Measurements from ENCODE around the gene ZC2HC1B.

ZC2HC1B gene

GRCh38 chr6:143952060-143952778 is 87.9 kb downstream of the ZC2HC1B start:
- no peaks in the 10 kb centered on the region for H3K4me1 ChIP-seq

DNA sequence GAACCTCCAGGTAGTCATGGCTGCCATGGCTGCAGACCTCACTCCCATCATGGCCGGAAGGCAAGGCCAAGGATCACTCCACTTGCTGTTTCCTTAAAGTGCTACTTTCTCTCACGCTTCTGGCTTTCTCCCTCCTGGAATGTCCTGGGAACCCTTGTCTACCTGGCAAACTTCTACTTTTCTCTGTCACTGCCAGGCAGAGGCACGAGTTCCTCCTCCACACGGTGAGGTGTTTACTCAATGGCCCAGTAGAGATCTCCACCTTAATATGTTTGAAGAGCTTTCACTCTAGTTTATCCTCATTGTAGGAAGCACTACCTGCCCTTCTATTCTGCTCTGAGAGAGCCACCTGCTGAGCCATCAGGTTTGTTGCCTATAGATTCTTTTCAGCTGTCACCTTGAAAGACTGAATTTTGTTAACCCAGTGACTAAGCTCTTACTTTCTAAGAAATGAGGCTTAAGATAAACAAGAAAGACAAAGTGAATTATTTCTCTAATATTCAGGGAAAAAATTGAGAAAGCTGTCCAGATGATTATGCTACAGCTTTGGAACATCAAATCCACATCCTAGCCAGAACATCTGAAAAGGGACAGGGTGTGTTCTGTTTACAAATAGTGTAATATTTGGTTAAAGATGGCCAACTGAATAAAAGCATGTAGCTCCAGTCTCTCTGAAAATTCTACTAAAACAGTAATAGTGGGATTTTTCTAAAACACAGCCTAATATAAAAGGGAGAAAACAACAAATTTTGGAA is 88.8 kb downstream of the ZC2HC1B start:
- no peak overlapping the region for H3K4me3 ChIP-seq (ENCODE audit: low read depth, low read length)
- TF ChIP-seq, protein P1, sequence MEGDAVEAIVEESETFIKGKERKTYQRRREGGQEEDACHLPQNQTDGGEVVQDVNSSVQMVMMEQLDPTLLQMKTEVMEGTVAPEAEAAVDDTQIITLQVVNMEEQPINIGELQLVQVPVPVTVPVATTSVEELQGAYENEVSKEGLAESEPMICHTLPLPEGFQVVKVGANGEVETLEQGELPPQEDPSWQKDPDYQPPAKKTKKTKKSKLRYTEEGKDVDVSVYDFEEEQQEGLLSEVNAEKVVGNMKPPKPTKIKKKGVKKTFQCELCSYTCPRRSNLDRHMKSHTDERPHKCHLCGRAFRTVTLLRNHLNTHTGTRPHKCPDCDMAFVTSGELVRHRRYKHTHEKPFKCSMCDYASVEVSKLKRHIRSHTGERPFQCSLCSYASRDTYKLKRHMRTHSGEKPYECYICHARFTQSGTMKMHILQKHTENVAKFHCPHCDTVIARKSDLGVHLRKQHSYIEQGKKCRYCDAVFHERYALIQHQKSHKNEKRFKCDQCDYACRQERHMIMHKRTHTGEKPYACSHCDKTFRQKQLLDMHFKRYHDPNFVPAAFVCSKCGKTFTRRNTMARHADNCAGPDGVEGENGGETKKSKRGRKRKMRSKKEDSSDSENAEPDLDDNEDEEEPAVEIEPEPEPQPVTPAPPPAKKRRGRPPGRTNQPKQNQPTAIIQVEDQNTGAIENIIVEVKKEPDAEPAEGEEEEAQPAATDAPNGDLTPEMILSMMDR (IDR thresholded peaks at IDR 0.05): no peak
- H3K9me3 ChIP-seq (ENCODE audit: control insufficient read depth, low read length): no peaks in the 10 kb centered on the region
- H3K27me3 ChIP-seq (ENCODE audit: control insufficient read depth, insufficient read depth, low read length): no peaks in the 10 kb centered on the region
- no peak overlapping the region for H3K4me2 ChIP-seq (ENCODE audit: low read length)
- H3K9ac ChIP-seq: no peak overlapping the region
- H3K36me3 ChIP-seq (ENCODE audit: control insufficient read depth, insufficient read depth, low read length): no peaks in the 10 kb centered on the region
- H3K27ac ChIP-seq: no peak overlapping the region
- H3K4me1 ChIP-seq: no peaks in the 10 kb centered on the region
- no peaks in the 10 kb centered on the region for H3K79me2 ChIP-seq
- no peak overlapping the region for H2AFZ ChIP-seq

More at GRCh38 chr6:143952060-143952778, 87.9 kb downstream of the ZC2HC1B start:
- Histone ChIP-seq H2AFZ (no peak overlapping the region), H3K4me3 (ENCODE audit: low read depth, low read length) (no peak overlapping the region), H3K36me3 (ENCODE audit: control insufficient read depth, insufficient read depth, low read length) (no peaks in the 10 kb centered on the region), H3K79me2 (no peaks in the 10 kb centered on the region), H3K4me2 (ENCODE audit: low read length) (no peak overlapping the region), H3K27ac (no peak overlapping the region), H3K27me3 (ENCODE audit: control insufficient read depth, insufficient read depth, low read length) (no peaks in the 10 kb centered on the region), H3K9me3 (ENCODE audit: control insufficient read depth, low read length) (no peaks in the 10 kb centered on the region), H3K9ac (no peak overlapping the region)
- TF ChIP-seq, protein P1 (IDR thresholded peaks at IDR 0.05): no peak

GRCh38 chr6:143953922-143954321 is 89.6 kb downstream of the ZC2HC1B start:
- Histone ChIP-seq H3K9me3 (ENCODE audit: control insufficient read depth, low read length) (no peaks in the 10 kb centered on the region), H3K4me3 (ENCODE audit: low read depth, low read length) (no peak overlapping the region), H3K36me3 (ENCODE audit: control insufficient read depth, insufficient read depth, low read length) (no peaks in the 10 kb centered on the region), H3K27me3 (ENCODE audit: control insufficient read depth, insufficient read depth, low read length) (no peaks in the 10 kb centered on the region), H3K4me1 (no peaks in the 10 kb centered on the region), H3K27ac (no peak overlapping the region), H3K4me2 (ENCODE audit: low read length) (no peak overlapping the region), H2AFZ (no peak overlapping the region), H3K79me2 (no peaks in the 10 kb centered on the region), H3K9ac (no peak overlapping the region)
- TF ChIP-seq, protein P1 (IDR thresholded peaks at IDR 0.05): no peak

DNA sequence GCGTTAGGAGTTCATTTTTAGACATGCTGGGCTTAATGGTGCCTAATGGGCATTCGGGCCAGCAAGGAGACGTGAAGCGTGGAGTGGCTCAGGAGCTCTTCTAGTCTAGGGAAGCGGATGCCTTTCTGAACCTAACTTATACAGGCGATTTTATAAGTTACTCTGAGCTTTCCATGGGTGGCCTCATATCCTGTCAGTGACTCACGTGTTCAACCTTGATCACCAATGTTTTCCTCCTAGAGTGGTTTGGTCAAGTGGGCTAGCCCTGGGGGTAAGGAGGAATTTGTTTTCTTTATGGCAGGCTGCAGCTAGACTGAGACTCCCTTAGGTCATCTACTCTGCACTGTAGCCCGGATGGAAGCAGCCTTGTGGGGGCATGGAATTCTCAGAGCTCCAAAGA is 91.7 kb downstream of the ZC2HC1B start:
- Histone ChIP-seq H3K4me2 (ENCODE audit: low read length) (no peak overlapping the region), H3K36me3 (ENCODE audit: control insufficient read depth, insufficient read depth, low read length) (no peaks in the 10 kb centered on the region), H3K27ac (no peak overlapping the region), H3K9ac (no peak overlapping the region), H3K4me1 (no peaks in the 10 kb centered on the region), H3K9me3 (ENCODE audit: control insufficient read depth, low read length) (no peaks in the 10 kb centered on the region), H2AFZ (no peak overlapping the region), H3K27me3 (ENCODE audit: control insufficient read depth, insufficient read depth, low read length) (no peaks in the 10 kb centered on the region), H3K4me3 (ENCODE audit: low read depth, low read length) (no peak overlapping the region), H3K79me2 (no peaks in the 10 kb centered on the region)
- TF ChIP-seq, protein P1 (IDR thresholded peaks at IDR 0.05): no peak
